Activated CD4-positive, alpha-beta T cell treated with anti-CD3 and anti-CD28 coated beads, Interleukin-2, amount 10 ng/mL, durations not matched to agents 24 days and 14 days (primary cell): Measurements from ENCODE around the gene SAAL1. TPM values are rescaled to one million over a fixed set of nuclear protein-coding genes. Genes with fewer than 3 reads are reported as not detected.
A peak's percentile ranks its signal among the peaks of the same experiment; 100 is the strongest.

Experiments
- DNase-seq: peaks from one replicate; pipeline ENCODE4 v3.0.0; 2022
- H3K27ac Mint-ChIP-seq: one replicate; pipeline ENCODE4 v1.8.0; 2022; ENCODE audit warnings: mild to moderate bottlenecking, mixed read lengths
- H3K27me3 Mint-ChIP-seq: one replicate; pipeline ENCODE4 v1.8.0; 2022; ENCODE audit warnings: mixed read lengths
- H3K36me3 Mint-ChIP-seq: one replicate; pipeline ENCODE4 v1.8.0; 2022; ENCODE audit warnings: low read depth, mild to moderate bottlenecking, mixed read lengths
- H3K4me1 Mint-ChIP-seq: one replicate; pipeline ENCODE4 v1.8.0; 2021; ENCODE audit warnings: mixed read lengths
- H3K4me3 Mint-ChIP-seq: one replicate; pipeline ENCODE4 v1.8.0; 2022; ENCODE audit warnings: mild to moderate bottlenecking, moderate library complexity, mixed read lengths
- H3K9me3 Mint-ChIP-seq: one replicate; pipeline ENCODE4 v1.8.0; 2021; ENCODE audit warnings: mixed read lengths
- intact Hi-C: fragments of 100-400 bp; cut with micrococcal nuclease; formaldehyde crosslinking; loops from one replicate; pipeline ENCODE4 v1.15.1; 2023
- total RNA-seq: library from RNA; stranded (reverse); gene quantifications from 2 replicates; pipeline ENCODE4 v1.2.3, GENCODE V29; 2022

The SAAL1 gene
- total RNA-seq, 1 donor from 2014 or later = 43.5 TPM

GRCh38 chr11:18066626-18067025 is 39.3 kb downstream of the SAAL1 start:
- no peak overlapping the region for H3K4me3 Mint-ChIP-seq
- no peaks in the 10 kb centered on the region for H3K4me1 Mint-ChIP-seq
- peaks cover 2% of the 10 kb centered on the region for H3K36me3 Mint-ChIP-seq
- no peak overlapping the region for H3K27ac Mint-ChIP-seq
- H3K27me3 Mint-ChIP-seq = no peaks in the 10 kb centered on the region
- intact Hi-C loops = no loop called here
- H3K9me3 Mint-ChIP-seq = no peaks in the 10 kb centered on the region
- no peak for DNase-seq

- H3K4me3 Mint-ChIP-seq = no peak overlapping the region
- H3K4me1 Mint-ChIP-seq = no peaks in the 10 kb centered on the region
- intact Hi-C loops = no loop called here
- no peak overlapping the region for H3K27ac Mint-ChIP-seq
- DNase-seq = no peak
- no peaks in the 10 kb centered on the region for H3K9me3 Mint-ChIP-seq
- H3K27me3 Mint-ChIP-seq = no peaks in the 10 kb centered on the region
- peaks cover 2% of the 10 kb centered on the region for H3K36me3 Mint-ChIP-seq
These were observed 40.3 kb downstream of the SAAL1 start for GRCh38 chr11:18065572-18065971.

- peaks cover 1% of the 10 kb centered on the region for H3K36me3 Mint-ChIP-seq
- H3K4me1 Mint-ChIP-seq = no peaks in the 10 kb centered on the region
- no peaks in the 10 kb centered on the region for H3K9me3 Mint-ChIP-seq
- H3K4me3 Mint-ChIP-seq = no peak overlapping the region
- H3K27ac Mint-ChIP-seq = no peak overlapping the region
- peaks cover 3% of the 10 kb centered on the region for H3K27me3 Mint-ChIP-seq
- intact Hi-C loops = no loop called here
- DNase-seq = peak; percentile 21
These were observed 41.3 kb downstream of the SAAL1 start for GRCh38 chr11:18064450-18065054.

- Mint-ChIP-seq H3K4me3 (no peak overlapping the region), H3K9me3 (no peaks in the 10 kb centered on the region), H3K27me3 (peaks cover 3% of the 10 kb centered on the region), H3K36me3 (no peaks in the 10 kb centered on the region), H3K4me1 (no peaks in the 10 kb centered on the region), H3K27ac (no peak overlapping the region)
- intact Hi-C loops = no loop called here
- DNase-seq = peak; percentile 44
These were observed 41.9 kb downstream of the SAAL1 start for GRCh38 chr11:18063862-18064434.

GRCh38 chr11:18063125-18063524 is 42.8 kb downstream of the SAAL1 start:
- no peak overlapping the region for H3K4me3 Mint-ChIP-seq
- no peak overlapping the region for H3K27ac Mint-ChIP-seq
- H3K36me3 Mint-ChIP-seq = no peaks in the 10 kb centered on the region
- no peaks in the 10 kb centered on the region for H3K9me3 Mint-ChIP-seq
- peaks cover 3% of the 10 kb centered on the region for H3K27me3 Mint-ChIP-seq
- intact Hi-C loops = no loop called here
- DNase-seq = no peak
- no peaks in the 10 kb centered on the region for H3K4me1 Mint-ChIP-seq

GRCh38 chr11:18061351-18061750 is 44.5 kb downstream of the SAAL1 start:
- intact Hi-C loops = no loop called here

GRCh38 chr11:18056561-18057181 is 49.2 kb downstream of the SAAL1 start:
- Mint-ChIP-seq H3K27ac (no peak overlapping the region), H3K27me3 (peaks cover 10% of the 10 kb centered on the region), H3K4me3 (no peak overlapping the region), H3K9me3 (no peaks in the 10 kb centered on the region), H3K4me1 (no peaks in the 10 kb centered on the region), H3K36me3 (no peaks in the 10 kb centered on the region)
- intact Hi-C loops = no loop called here
- DNase-seq = no peak

More at GRCh38 chr11:18061351-18061750, 44.5 kb downstream of the SAAL1 start:
- DNase-seq = no peak
- H3K4me1 Mint-ChIP-seq = no peaks in the 10 kb centered on the region
- no peak overlapping the region for H3K27ac Mint-ChIP-seq
- no peaks in the 10 kb centered on the region for H3K9me3 Mint-ChIP-seq
- H3K36me3 Mint-ChIP-seq = no peaks in the 10 kb centered on the region
- H3K4me3 Mint-ChIP-seq = no peak overlapping the region
- peaks cover 6% of the 10 kb centered on the region for H3K27me3 Mint-ChIP-seq

- H3K4me3 Mint-ChIP-seq = no peak overlapping the region
- peaks cover 12% of the 10 kb centered on the region for H3K27me3 Mint-ChIP-seq
- peaks cover 2% of the 10 kb centered on the region for H3K4me1 Mint-ChIP-seq
- no peaks in the 10 kb centered on the region for H3K9me3 Mint-ChIP-seq
- DNase-seq = no peak
- no peaks in the 10 kb centered on the region for H3K36me3 Mint-ChIP-seq
- intact Hi-C loops = no loop called here
- no peak overlapping the region for H3K27ac Mint-ChIP-seq
These were observed 51.3 kb downstream of the SAAL1 start for GRCh38 chr11:18054511-18055103.

- H3K36me3 Mint-ChIP-seq = no peaks in the 10 kb centered on the region
- H3K4me1 Mint-ChIP-seq = peaks cover 2% of the 10 kb centered on the region
- H3K4me3 Mint-ChIP-seq = no peak overlapping the region
- DNase-seq = no peak
- H3K9me3 Mint-ChIP-seq = peaks cover 11% of the 10 kb centered on the region
- intact Hi-C loops = no loop called here
- H3K27ac Mint-ChIP-seq = no peak overlapping the region
- peaks cover 40% of the 10 kb centered on the region for H3K27me3 Mint-ChIP-seq
These were observed 55.0 kb downstream of the SAAL1 start for GRCh38 chr11:18050848-18051247.

- no peak within 1 kb of the TSS for H3K4me3 Mint-ChIP-seq
- peaks cover 59% of the 10 kb centered on the region for H3K27me3 Mint-ChIP-seq
- intact Hi-C loops = no loop called here
- no peak for DNase-seq
- no peak within 1 kb of the TSS for H3K27ac Mint-ChIP-seq
- no peaks in the 10 kb centered on the region for H3K36me3 Mint-ChIP-seq
- peaks cover 11% of the 10 kb centered on the region for H3K9me3 Mint-ChIP-seq
- H3K4me1 Mint-ChIP-seq = peaks cover 2% of the 10 kb centered on the region
These were observed 59.6 kb downstream of the SAAL1 start, which contains the start of gene TPH1 for GRCh38 chr11:18046116-18046777. Gene TPH1 (minus strand): TSS chr11:18046269. CDS start chr11:18040762, 5,507 bp downstream.

- Mint-ChIP-seq H3K27ac (no peak overlapping the region), H3K4me1 (no peaks in the 10 kb centered on the region), H3K36me3 (no peaks in the 10 kb centered on the region), H3K9me3 (no peaks in the 10 kb centered on the region), H3K27me3 (peaks cover 14% of the 10 kb centered on the region), H3K4me3 (no peak overlapping the region)
- intact Hi-C loops = no loop called here
- no peak for DNase-seq
These were observed 69.4 kb downstream of the SAAL1 start for GRCh38 chr11:18036456-18036855.
